Bronchial epithelial cell (primary cell): ENCODE results near the gene KLHDC8A. TPM values are rescaled to one million over a fixed set of nuclear protein-coding genes. Genes with fewer than 3 reads are reported as not detected.

Source experiments
- DNase-seq: peaks from one replicate; pipeline ENCODE4 v3.0.0-alpha.2; 2010; ENCODE audit warnings: low read depth
- FAIRE-seq: peaks from 2 replicates; lab custom pipeline; 2011; peaks lifted over from hg19 to GRCh38; lab: Jason Lieb, UNC
- H3K27me3 ChIP-seq: 2 replicates; pipeline ENCODE4 v1.5.1; 2011; ENCODE audit warnings: low read length; ENCODE audit not compliant: control insufficient read depth, insufficient read depth
- H3K36me3 ChIP-seq: 2 replicates; pipeline ENCODE4 v1.5.1; 2011; ENCODE audit warnings: low read length; ENCODE audit not compliant: control insufficient read depth, insufficient read depth
- H3K4me3 ChIP-seq: 2 replicates; pipeline ENCODE4 v1.5.1; 2011; ENCODE audit warnings: mild to moderate bottlenecking, low read depth, low read length, control low read depth
- total RNA-seq: library from RNA; depleted of rRNA; stranded (reverse); fragments of >200 nt; gene quantifications from 2 replicates; pipeline ENCODE4 v1.2.1, GENCODE V29; 2014
- TF ChIP-seq, protein P1 (sequence below): IDR thresholded peaks from 2 replicates; pipeline ENCODE4 v1.5.1; 2011; ENCODE audit warnings: mild to moderate bottlenecking, moderate library complexity, low read length, control low read depth, inconsistent platforms; ENCODE audit not compliant: insufficient read depth, severe bottlenecking

The KLHDC8A gene
- total RNA-seq, 1 donor from 2014 or later = not detected

DNA sequence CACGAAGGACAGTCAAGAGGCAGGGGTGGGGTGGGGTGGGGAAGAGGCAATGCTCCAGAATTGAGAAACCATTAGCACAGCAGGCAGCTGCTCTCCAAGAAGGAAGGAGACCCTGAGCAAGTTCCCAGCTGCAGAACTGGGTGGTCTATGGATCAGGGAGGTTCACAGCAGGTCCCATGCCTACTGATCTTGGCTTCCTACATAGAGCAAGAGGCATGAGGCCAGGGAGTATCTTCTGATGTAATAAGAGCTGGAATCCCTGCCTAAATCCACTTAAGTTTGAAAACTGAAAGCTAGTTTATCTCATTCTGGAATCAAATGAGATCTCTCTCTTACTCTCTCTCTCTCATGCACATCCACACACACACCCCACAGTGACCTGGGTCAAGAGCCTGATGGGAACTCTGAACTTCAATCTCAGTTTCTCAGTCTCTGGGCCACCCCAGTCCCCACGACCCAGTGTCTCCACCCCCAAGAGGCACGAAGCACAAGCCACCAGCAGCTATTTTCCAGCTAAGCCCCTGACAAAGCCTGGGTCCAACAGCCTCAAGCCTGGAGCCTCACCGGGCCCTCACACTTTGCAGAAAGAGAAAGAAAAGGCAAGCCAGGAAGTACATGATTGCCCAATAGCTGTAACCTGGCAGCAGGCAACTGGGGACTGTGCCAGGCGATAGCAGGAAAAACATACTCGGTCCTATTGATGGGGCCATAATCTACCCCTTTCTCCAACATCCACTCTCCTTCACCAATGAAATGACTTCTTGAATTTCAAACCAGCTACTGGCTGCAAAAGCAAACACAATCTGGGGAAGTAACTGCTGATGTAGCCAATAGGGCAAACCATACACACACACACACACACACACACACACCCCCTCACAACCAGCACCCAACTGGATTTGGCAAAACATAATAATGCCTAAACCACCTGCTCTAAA, 37.4 kb downstream of the KLHDC8A start:
- DNase-seq (peak; percentile 81), FAIRE-seq (no peak)
- H3K4me3 ChIP-seq = peak overlapping the region; percentile 28

DNA sequence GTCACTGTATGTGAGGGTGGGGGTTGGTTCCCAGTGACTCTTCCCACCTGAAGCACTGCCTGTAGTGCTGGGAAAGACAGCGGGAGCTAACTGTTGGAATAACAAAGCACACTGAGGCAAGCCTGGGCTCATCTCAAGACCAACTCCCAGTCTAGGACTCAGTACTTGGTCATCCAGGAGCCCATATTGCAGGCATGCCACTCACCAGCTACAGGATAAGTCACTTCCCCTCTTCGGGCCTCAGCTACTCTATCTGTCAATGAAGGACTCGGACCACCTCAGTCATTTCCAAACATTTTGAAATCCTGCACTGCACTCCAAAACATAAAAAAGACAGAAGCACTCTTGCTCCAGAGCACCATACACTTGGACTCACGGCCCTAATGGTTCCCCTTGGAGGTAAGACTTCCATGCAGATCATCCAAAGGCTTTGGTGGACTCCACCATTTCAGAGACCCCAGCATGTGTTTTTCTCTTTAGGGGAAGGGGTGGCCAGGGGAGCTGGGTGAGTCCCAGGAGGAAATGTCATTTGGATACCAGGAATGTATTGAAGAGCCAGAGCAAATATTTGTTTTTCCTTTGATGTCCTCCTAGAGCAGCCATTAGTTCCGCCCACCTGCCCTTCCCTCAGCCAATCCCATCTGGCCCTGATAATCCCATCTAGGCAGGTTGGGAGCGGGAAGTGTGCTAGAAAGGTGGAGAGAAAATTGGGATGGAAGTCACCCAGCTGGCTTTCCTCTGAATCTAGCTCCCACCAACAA, 38.3 kb downstream of the KLHDC8A start:
- DNase-seq = peak; percentile 99
- Histone ChIP-seq H3K36me3 (no peaks in the 10 kb centered on the region), H3K4me3 (peak overlapping the region; percentile 28), H3K27me3 (no peaks in the 10 kb centered on the region)
- FAIRE-seq = no peak
- TF ChIP-seq, protein P1, sequence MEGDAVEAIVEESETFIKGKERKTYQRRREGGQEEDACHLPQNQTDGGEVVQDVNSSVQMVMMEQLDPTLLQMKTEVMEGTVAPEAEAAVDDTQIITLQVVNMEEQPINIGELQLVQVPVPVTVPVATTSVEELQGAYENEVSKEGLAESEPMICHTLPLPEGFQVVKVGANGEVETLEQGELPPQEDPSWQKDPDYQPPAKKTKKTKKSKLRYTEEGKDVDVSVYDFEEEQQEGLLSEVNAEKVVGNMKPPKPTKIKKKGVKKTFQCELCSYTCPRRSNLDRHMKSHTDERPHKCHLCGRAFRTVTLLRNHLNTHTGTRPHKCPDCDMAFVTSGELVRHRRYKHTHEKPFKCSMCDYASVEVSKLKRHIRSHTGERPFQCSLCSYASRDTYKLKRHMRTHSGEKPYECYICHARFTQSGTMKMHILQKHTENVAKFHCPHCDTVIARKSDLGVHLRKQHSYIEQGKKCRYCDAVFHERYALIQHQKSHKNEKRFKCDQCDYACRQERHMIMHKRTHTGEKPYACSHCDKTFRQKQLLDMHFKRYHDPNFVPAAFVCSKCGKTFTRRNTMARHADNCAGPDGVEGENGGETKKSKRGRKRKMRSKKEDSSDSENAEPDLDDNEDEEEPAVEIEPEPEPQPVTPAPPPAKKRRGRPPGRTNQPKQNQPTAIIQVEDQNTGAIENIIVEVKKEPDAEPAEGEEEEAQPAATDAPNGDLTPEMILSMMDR = no peak

More for the DNA sequence above, 37.4 kb downstream of the KLHDC8A start:
- TF ChIP-seq, protein P1 = no peak
- Histone ChIP-seq H3K36me3 (no peaks in the 10 kb centered on the region), H3K27me3 (no peaks in the 10 kb centered on the region)

DNA sequence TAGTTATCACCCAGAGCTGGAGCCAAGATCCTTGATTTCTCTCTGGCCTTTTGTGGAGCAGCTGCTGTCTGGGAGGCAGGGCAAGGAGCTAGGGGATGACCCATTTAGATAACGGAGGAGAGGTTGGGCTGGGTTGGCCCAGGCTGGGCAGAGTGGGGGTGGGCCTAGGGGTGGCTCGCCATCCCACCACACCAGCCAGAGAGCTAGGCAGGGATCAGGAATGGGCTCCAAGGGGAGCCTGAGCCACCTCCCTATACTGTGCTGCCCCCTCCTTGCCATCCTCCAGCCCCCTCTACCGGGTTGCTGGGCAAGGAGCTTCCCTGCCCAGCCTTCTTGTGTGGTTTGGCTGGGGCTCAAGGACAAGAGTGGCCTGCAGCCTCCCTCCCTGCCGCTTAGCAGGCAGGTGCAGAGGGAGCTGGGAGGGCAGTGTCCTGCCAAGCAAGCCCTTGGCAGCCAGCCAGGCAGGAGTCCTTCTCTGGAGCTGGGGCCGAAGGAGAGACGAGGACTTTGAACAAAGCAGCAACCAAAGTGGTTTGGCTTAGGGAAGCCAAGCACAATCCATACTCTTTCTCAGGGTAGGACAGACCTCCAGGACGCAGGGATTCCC, 39.3 kb downstream of the KLHDC8A start:
- TF ChIP-seq, protein P1 = no peak
- DNase-seq = no peak
- FAIRE-seq = no peak
- H3K4me3 ChIP-seq = no peak overlapping the region
- no peaks in the 10 kb centered on the region for H3K27me3 ChIP-seq
- H3K36me3 ChIP-seq = no peaks in the 10 kb centered on the region

DNA sequence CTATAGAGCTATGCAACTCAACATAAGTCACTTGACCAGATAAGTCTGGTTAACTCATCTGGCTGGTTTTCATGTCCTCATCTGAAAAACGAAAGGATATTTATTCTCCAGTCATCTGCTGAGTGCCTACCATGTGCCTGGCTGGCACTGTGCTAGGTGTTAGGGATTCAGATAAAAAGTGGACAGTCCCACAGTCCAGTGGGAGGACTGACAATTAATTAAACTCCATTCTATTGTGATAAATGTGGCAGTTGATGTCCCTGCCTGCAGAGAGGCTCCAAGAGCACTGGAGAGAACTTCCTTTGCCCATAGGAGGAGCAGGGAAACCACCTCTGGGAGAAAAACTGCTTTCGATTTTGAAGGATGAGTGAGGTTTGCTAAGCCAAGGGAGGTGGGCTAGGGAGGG, 40.6 kb downstream of the KLHDC8A start:
- Histone ChIP-seq H3K4me3 (no peak overlapping the region), H3K36me3 (peaks cover 5% of the 10 kb centered on the region), H3K27me3 (no peaks in the 10 kb centered on the region)
- DNase-seq (no peak), FAIRE-seq (no peak)
- TF ChIP-seq, protein P1 = no peak

DNA sequence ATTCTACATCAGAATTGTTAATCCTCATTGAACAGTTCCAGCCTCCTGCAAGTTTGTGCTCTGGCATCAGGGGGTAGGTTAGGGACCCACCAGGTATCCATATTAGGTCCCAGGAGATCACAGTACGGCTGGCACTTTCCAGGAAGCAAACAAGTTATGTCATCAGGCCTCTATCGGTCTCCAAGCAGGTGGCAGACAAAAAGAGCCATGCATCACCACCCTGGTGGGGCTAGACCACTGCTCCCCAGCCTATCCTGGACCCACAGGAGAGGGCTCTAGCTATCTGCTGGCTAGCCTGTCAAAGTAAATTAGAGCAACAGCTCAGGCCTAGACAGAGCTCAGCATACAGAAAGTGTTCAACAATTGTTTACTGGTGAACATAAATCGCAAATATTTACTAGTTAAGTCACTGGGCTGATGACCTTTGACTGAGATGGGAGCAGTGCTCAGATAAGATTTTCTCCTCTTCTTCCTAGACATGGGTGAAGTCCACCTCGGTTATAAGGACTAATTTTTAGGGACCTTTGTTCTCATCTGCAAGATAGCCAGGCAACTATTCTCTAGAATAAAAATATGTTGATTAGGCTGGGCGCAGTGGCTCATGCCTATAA, 41.6 kb downstream of the KLHDC8A start:
- DNase-seq (no peak), FAIRE-seq (no peak)
- peaks cover 13% of the 10 kb centered on the region for H3K36me3 ChIP-seq
- no peak overlapping the region for H3K4me3 ChIP-seq
- no peaks in the 10 kb centered on the region for H3K27me3 ChIP-seq
- TF ChIP-seq, protein P1 = no peak
